Activated CD8-positive, alpha-beta memory T cell treated with anti-CD3 and anti-CD28 coated beads, Interleukin-2, amount 50 U/mL, for 24 hours (primary cell): ENCODE measurements around the gene GALNT15.

ENCODE experiments used
- DNase-seq: peaks from one replicate; pipeline ENCODE4 v3.0.0-alpha.2; 2020; ENCODE audit errors: extremely low read depth

The GALNT15 gene

GRCh38 chr3:16252243-16252978 is 77.9 kb downstream of the GALNT15 start:
- DNase-seq, result no peak

- DNase-seq, result no peak
Observed at GRCh38 chr3:16252988-16253387, 78.5 kb downstream of the GALNT15 start.

DNA sequence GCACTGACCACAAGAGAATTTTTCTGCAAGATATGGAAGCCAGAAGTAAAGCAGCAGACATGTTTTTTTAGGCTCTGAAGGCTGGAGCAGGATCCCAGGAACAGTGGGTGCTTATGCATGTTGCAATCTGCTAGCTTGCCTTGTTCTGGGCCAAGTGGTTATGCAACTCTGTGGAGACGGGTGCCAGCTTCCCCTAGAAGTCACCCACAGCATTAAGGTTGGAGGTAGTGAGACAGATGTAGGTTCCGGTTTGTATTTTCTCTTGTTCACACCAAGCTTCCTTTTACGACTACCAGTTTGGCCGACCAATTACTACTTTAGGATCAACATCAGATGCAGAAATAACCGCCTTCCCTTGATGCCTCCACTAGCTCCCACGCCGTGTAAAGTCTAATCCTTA is 79.1 kb downstream of the GALNT15 start:
- no peak for DNase-seq

- DNase-seq, result no peak
Observed at GRCh38 chr3:16254916-16255315, 80.4 kb downstream of the GALNT15 start.

DNA sequence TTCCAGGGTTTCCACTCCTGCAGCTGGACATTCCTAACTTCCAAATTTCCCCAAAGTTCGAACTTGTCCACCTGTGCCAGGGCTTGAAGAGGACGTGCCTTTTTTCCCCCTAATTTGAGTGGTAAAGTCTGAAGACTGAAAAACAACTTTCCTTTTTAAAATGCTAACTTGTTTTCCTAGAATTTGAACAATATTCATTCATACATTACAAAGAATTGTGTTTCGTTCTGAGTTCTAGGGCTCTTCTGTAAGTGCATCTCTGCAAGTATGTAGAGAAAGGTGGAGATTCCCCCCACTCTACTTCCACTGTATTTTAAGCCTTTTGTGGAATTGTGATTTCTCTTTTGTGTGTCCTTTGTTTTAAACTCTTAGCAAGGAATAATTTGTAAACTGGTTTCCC is 80.8 kb downstream of the GALNT15 start:
- no peak for DNase-seq

GRCh38 chr3:16255726-16256125 is 81.2 kb downstream of the GALNT15 start:
- no peak for DNase-seq

DNA sequence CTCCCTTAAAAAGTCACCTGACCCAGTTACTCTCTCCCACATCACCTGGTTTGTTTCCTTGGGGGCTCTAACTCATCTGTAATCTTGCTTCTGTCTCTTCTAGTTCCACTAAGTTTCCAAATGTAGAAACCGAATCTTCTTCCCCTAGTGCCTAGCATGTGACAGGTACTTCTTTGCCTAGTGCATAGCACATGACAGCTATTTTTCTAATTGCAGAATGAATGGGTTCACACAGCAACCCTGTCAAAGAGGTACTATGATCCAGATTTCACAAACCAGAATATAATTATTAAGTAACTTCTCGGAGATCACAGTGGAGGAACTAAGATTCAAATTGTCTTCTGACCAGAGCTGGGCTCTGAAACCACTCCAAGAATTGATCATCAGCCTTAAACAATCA is 82.8 kb downstream of the GALNT15 start:
- no peak for DNase-seq

DNA sequence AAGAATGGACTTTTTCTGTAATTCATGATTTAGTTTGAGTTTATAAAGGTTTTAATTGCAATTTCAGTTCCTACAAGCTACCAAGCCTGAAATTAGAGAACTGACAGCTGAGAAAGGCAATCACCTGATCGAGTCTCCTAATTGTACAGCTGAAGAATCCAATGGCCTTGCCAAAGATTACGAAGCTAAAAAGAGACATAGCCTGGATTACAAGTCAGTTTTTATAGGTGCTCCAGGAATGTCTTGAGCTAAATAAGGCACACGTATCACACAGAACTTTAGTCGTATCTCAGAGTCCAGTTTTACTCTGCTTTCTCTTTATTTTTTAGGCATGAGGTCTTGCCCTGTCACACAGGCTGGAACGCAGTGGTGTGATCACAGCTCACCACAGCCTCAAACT is 83.7 kb downstream of the GALNT15 start:
- no peak for DNase-seq

DNA sequence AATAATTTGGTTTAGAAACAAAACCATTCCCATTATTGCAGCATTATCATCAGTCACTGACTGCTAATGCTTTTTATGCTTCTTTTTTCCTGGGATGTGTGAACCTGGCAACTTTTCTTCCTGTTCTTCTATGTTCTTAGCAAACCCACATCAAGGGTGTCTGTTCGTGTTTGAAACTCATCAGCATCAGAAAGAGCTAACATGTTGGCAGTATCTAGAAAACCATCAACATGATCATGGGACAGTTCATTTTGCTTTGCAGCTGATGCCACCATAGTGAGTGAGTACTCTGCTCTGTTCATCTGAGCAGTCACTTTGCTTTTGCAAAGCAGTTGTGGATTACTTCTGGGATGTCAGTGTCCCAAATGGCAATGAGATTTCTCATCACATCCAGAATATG is 84.4 kb downstream of the GALNT15 start:
- no peak for DNase-seq

DNA sequence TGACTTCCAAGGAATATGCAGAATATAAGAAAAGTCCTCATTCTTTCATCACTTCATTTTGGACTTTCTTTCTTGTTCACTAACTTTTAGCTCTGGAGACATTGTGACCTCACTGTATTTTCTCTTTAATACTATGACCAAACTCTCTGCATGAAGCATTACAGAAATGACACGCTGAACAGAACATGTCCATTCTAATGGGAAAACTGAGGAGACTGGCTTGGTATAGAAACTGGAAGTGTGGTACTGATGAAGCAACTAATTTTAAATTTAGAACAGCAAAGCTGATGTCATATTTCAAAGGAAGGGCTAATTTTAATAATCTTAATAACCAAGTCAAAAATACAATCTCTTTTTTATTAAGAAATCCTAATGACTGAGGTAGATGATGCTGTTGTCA is 85.6 kb downstream of the GALNT15 start:
- DNase-seq, result no peak

DNA sequence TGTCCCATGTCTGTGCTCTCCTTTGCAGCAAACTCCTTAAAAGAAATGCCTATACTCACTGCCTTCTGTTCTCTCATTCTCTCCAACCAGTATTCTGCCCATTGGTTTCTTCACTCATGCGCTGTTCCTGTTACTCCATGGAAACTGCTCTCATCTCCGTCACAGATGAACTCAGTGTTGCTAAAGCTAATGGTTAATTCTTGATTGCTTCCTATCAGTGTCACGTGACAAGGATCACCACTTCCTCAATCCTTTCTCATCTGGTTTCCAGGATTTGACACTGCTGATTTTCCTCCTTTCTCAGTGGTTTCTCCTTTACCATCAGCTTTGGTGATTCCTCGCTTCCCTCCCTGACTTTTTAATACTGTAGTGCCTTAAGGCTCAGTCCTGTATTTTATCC is 87.7 kb downstream of the GALNT15 start:
- no peak for DNase-seq

DNA sequence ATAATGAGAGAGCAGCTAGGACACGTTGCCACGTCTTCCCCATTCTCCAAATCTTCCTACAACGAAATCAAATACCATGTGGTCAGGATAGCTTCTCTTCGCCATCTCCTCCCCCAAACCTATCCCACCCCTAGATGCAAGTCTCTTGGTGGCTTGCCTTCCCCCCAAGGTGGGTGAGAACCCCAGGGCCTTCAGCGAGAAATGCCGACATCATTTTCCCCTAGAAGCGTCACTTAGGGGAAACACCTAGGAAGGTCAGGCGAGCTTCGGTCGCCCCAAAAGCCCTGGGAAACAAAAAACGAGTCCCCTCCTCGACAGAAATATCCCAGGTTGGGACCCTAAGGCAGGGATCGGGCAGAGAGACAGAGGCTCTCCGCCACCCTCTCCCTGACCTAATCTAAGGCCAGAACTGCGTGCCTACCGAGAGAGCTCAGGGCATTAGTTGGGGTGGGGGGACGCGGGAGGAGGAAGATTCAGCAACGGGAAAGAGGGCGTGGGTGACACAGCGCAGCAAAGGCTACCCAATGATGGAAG is 89.8 kb downstream of the GALNT15 start:
- DNase-seq, result no peak

- DNase-seq, result peak; percentile 99
Observed at GRCh38 chr3:16264708-16265454, 90.4 kb downstream of the GALNT15 start, which contains the start of the genes DPH3 and OXNAD1. TSS of gene DPH3 (minus strand) at chr3:16264943. CDS start at chr3:16264876, 67 bp downstream. TSS of gene OXNAD1 (plus strand) at chr3:16265212. CDS start at chr3:16270953, 5,741 bp downstream.

DNA sequence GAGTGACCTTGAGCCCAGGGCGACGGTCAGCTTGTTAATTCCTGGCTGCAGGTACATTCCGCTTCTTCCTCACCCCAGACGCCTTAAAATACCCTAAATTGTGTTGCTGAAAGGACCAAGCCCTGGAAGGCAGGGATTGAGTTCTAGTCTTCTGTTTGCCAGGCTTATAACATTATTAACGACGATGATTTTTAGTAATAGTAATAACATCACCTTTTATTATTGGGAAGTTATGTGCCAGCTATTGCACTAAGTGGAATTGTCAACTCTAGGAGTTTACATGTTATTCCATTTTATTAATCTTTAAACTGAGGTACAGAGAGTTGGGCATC is 90.9 kb downstream of the GALNT15 start:
- DNase-seq, result no peak

- no peak for DNase-seq
Observed at GRCh38 chr3:16266714-16267113, 92.2 kb downstream of the GALNT15 start.

DNA sequence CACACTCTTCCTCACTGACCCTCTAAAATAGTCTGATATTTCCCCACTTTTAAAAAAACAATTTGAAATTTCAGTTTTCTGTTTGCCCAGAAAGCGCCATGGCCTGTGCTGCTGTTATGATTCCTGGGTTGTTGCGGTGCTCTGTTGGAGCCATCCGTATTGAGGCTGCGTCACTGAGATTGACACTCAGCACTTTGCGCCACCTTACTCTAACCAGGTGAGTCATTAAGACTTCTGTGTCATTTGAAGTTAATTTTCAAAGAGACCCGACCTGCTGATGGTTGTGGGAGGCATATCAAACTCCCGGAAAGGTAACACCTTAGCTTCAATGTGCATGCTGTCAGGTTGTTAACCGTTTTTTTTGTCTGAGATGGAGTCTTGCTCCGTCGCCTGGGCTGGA is 96.4 kb downstream of the GALNT15 start:
- no peak for DNase-seq

DNA sequence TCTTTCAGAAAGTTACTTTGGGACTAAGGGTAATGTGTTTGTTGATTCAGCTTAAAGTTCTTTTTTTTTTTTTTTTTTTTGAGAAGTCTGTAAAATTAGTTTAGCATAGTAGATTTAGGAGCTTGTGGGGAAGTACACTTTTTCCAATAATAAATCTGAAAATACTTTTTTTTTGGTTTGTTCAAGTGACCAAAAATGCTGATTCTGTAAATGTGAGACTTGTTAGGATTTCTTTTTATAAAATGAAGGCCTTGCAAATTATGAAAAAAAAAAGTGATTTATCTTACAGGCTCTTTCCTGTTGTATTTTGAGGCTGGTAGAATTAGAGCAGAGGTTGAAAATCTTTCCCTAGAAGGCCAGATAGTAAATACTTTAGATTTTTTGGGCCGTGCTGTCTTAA is 98.1 kb downstream of the GALNT15 start:
- no peak for DNase-seq

DNA sequence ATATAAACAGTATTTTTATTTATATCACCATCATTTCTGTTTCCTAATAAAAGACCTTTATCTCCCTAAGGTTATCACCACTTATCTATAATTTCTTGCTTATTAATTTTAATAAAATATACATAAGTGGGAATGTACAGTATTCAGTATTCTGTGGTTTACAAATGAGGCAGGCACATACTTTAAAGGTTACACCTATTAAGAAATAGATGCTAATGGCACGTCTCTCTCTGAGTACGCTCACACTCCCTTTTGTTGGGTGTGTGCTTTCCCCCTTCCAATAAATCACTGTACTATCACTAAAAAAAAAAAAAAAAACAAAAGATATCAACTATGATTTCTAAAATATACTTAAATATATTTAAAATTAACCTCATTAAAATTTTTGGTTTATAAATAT is 99.4 kb downstream of the GALNT15 start:
- DNase-seq, result no peak

DNA sequence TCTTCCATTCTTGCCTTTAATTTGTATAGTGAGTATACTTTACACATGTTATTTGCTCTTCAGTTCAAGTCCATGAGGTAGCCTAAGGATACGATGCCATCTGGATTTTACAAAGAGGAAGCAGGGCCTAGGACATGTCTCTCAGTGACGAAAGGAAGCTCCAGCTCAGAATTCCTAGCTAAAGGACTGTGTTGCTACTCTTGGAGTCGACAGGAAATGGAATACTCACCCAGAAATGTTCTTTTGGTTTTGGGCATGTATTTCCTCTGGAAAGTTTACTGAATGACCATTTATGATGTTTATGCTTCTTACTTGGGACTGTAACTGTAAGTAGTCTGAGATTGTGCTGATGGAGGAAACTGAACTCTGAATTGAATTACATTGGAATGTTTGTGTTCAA is 103.0 kb downstream of the GALNT15 start:
- no peak for DNase-seq

DNA sequence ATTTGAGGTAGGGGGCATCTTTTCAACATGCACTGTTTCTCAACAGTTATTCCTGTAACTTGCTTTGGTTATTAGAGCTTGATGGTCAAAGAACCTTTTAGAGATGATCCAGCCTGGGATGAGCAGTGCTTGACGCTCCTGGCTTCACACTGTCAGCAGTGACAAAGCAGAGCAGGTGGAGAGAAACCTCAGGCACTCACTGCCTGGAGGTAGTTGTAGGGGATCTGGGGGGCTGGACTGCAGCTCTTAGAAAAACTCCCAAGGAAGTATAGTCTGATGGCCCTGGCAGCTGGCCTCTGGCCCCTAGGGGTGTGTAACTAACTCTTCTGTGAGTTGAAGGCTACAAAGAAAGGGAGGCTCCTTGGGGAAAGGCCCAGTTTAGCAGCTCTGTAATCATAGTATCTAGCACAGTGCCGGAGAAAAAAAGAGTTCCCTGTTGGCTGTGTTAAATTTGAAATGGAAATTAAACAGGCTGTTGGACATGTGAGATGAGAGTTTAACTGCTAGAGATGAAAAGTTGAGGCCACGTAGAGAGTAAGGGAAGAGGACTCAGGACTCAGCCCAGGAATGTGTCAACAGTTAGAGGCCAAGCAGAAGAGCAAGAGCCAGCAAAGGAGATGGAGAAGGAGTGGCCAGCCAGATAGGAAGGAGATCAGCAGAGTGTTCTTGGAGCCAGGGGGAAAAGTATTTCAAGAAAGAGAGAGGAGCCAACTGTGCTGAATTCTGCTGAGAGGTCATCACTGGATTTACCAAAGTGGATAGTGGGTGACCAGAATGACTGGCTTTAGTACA is 104.7 kb downstream of the GALNT15 start:
- no peak for DNase-seq

DNA sequence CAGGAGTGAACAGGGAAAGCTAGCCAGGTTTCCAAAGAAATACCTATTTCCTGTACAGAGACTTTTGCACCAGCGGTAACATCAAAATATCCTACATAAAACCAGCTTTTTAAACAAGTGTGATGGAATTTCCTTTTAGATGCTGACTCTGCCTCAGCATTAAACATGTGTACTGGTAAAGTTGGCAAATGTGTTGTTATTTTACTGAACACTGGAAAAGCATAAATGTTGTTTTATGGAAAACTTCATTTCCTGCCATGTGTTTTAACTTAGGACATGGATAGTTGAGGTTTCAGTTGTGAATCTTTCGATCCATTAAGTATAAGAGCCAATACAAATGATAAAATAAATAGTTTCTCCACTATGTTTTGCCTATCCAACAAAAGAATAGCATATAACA is 106.2 kb downstream of the GALNT15 start:
- DNase-seq, result no peak
